Measurements from ENCODE around the gene TAPBP. TPM values are rescaled to one million over a fixed set of nuclear protein-coding genes. Genes with fewer than 3 reads are reported as not detected.

Gene TAPBP
- total and polyA plus RNA-seq, 2 of the 8 experiments (the other 6 are each of a cell fraction or from before 2014, with no cell fraction given) = 24.5 to 35.4 TPM

- TF ChIP-seq CHD7 (IDR thresholded peaks at IDR 0.05; ENCODE audit: insufficient replicate concordance, low read length) = no peak
- no peak for TF ChIP-seq GABPA (IDR thresholded peaks at IDR 0.05; ENCODE audit: borderline replicate concordance, insufficient read depth, low read length)
- TF ChIP-seq EGR1 (IDR thresholded peaks at IDR 0.05; ENCODE audit: borderline replicate concordance, low read depth, low read length) = no peak
Observed at GRCh38 chr6:33319939-33320314, 6.0 kb upstream of the TAPBP start (continued).

All from H1 (cell line).